ENCODE results near the gene PNPLA1.

The PNPLA1 gene

GRCh38 chr6:36263390-36264000, 6.4 kb upstream of the PNPLA1 start (continued):
- TF ChIP-seq PRDM2 (tag by site-specific recombination; IDR thresholded peaks at IDR 0.05; ENCODE audit: borderline replicate concordance) (no peak), SP7 (tag by site-specific recombination; IDR thresholded peaks at IDR 0.05) (no peak), ZNF366 (tag by site-specific recombination; conservative IDR thresholded peaks at IDR 0.05) (no peak), ZFP3 (tag by site-specific recombination; IDR thresholded peaks at IDR 0.05; ENCODE audit: low read depth) (no peak), ZSCAN23 (tag by site-specific recombination; IDR thresholded peaks at IDR 0.05) (no peak), ZNF394 (tag by site-specific recombination; IDR thresholded peaks at IDR 0.05; ENCODE audit: borderline replicate concordance) (no peak), ZNF785 (tag by site-specific recombination; IDR thresholded peaks at IDR 0.05) (no peak)

- POLR2A ChIA-PET: no interaction called here
- Histone ChIP-seq H3K36me3 (ENCODE audit: control insufficient read depth in 2 of 2, insufficient read depth in 1 of 2, low read length in 2 of 2) (no peaks in the 10 kb centered on the region), H3K9me3 (ENCODE audit: control insufficient read depth, insufficient read depth, low read depth, low read length) (no peaks in the 10 kb centered on the region), H3K4me3 (ENCODE audit: low read depth, low read length) (no peak overlapping the region), H3K27ac (ENCODE audit: extremely low read depth, low read depth, low read length) (no peak overlapping the region), H3K4me1 (ENCODE audit: control insufficient read depth, insufficient read depth, low read length) (no peaks in the 10 kb centered on the region)
- CTCF ChIA-PET: interaction anchor here (0.7 to 1.7 kb wide), 2 partner anchors 11 to 37 kb away, joined by 5 to 6 read pairs; no protein-coding TSS in a partner anchor
- TF ChIP-seq ZNF518A (tag by site-specific recombination; conservative IDR thresholded peaks at IDR 0.05; ENCODE audit: low read depth): no peak
- TF ChIP-seq ZNF350 (tag by site-specific recombination; IDR thresholded peaks at IDR 0.05): peak; percentile 98
- TF ChIP-seq ZNF221 (tag by site-specific recombination; IDR thresholded peaks at IDR 0.05; ENCODE audit: borderline replicate concordance): no peak
- TF ChIP-seq SETDB1 (IDR thresholded peaks at IDR 0.05; ENCODE audit: insufficient read length, low read length): peak; percentile 75
Measured at GRCh38 chr6:36265744-36266143, 4.1 kb upstream of the PNPLA1 start.

Measured in HEK293 (cell line).